RWPE2 (cell line): ENCODE data around the gene EXT2.

ENCODE experiments used
- ATAC-seq: fragments of 200-7000 bp; cut with Tn5 transposase; 3 replicates; pipeline ENCODE4 v1.9.1; 2021; ENCODE audit warnings: low read depth
- DNase-seq: peaks from one replicate; pipeline ENCODE4 v3.0.0-alpha.2; 2020; ENCODE audit warnings: low spot score
- H3K27ac ChIP-seq: fragments of 450-650 bp; 2 replicates; pipeline ENCODE4 v1.5.1; 2017; ENCODE audit warnings: mild to moderate bottlenecking; ENCODE audit not compliant: poor library complexity, severe bottlenecking
- H3K27me3 ChIP-seq: fragments of 250-450 bp; sonication (Bioruptor Pico); 2 replicates; pipeline ENCODE4 v1.5.1; 2021; ENCODE audit warnings: mild to moderate bottlenecking, moderate library complexity; ENCODE audit not compliant: insufficient read depth, poor library complexity, severe bottlenecking
- H3K36me3 ChIP-seq: fragments of 250-450 bp; sonication (Bioruptor Pico); 2 replicates; pipeline ENCODE4 v1.5.1; 2020; ENCODE audit warnings: low read depth, mild to moderate bottlenecking, moderate library complexity
- H3K4me1 ChIP-seq: fragments of 250-450 bp; sonication (Bioruptor Pico); 2 replicates; pipeline ENCODE4 v1.5.1; 2021; ENCODE audit warnings: mild to moderate bottlenecking, moderate library complexity; ENCODE audit not compliant: insufficient read depth, poor library complexity, severe bottlenecking
- H3K4me3 ChIP-seq: fragments of 250-450 bp; sonication (Bioruptor Pico); 2 replicates; pipeline ENCODE4 v1.5.1; 2021; ENCODE audit warnings: mild to moderate bottlenecking, moderate library complexity; ENCODE audit not compliant: severe bottlenecking
- H3K9me3 ChIP-seq: fragments of 250-450 bp; sonication (Bioruptor Pico); 2 replicates; pipeline ENCODE4 v1.5.1; 2021; ENCODE audit warnings: mild to moderate bottlenecking, moderate library complexity; ENCODE audit not compliant: severe bottlenecking
- TF ChIP-seq, protein P1 (sequence below): fragments of 450-650 bp; IDR thresholded peaks from one replicate; pipeline ENCODE4 v1.5.1; 2017; ENCODE audit warnings: mild to moderate bottlenecking, moderate library complexity; ENCODE audit not compliant: poor library complexity, severe bottlenecking

EXT2 gene

GRCh38 chr11:44176546-44177213 lies 81.2 kb downstream of the EXT2 start:
- no peak overlapping the region for H3K4me3 ChIP-seq
- no peaks in the 10 kb centered on the region for H3K4me1 ChIP-seq
- H3K27me3 ChIP-seq = no peaks in the 10 kb centered on the region
- no peaks in the 10 kb centered on the region for H3K9me3 ChIP-seq
- DNase-seq = no peak
- no peak for ATAC-seq
- H3K27ac ChIP-seq = no peak overlapping the region
- TF ChIP-seq, protein P1, sequence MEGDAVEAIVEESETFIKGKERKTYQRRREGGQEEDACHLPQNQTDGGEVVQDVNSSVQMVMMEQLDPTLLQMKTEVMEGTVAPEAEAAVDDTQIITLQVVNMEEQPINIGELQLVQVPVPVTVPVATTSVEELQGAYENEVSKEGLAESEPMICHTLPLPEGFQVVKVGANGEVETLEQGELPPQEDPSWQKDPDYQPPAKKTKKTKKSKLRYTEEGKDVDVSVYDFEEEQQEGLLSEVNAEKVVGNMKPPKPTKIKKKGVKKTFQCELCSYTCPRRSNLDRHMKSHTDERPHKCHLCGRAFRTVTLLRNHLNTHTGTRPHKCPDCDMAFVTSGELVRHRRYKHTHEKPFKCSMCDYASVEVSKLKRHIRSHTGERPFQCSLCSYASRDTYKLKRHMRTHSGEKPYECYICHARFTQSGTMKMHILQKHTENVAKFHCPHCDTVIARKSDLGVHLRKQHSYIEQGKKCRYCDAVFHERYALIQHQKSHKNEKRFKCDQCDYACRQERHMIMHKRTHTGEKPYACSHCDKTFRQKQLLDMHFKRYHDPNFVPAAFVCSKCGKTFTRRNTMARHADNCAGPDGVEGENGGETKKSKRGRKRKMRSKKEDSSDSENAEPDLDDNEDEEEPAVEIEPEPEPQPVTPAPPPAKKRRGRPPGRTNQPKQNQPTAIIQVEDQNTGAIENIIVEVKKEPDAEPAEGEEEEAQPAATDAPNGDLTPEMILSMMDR = no peak
- no peaks in the 10 kb centered on the region for H3K36me3 ChIP-seq

GRCh38 chr11:44177905-44178304 lies 82.4 kb downstream of the EXT2 start:
- no peaks in the 10 kb centered on the region for H3K36me3 ChIP-seq
- DNase-seq (no peak), ATAC-seq (no peak)
- no peaks in the 10 kb centered on the region for H3K27me3 ChIP-seq
- no peaks in the 10 kb centered on the region for H3K4me1 ChIP-seq
- no peak overlapping the region for H3K27ac ChIP-seq
- TF ChIP-seq, protein P1 = no peak
- H3K9me3 ChIP-seq = no peaks in the 10 kb centered on the region
- H3K4me3 ChIP-seq = no peak overlapping the region

DNA sequence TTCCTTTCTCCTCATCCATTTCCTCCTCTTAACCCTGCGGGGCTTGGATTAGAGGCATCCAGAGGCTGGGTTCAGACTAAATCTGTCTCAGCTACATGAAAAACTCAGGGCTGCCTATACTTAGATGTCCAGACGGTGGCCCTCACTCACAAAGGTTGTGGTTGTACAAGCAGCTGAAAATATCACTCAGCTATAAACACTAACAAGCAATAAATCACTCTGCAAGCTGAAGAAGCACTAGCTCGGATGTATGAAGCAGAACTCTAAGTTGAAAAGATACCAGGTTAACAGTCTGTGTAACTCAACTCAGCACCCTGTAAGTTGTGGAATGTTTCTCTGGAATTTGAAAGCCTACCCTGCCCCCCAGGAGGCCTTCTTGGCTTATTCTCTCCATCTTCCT lies 82.9 kb downstream of the EXT2 start:
- TF ChIP-seq, protein P1 = no peak
- ATAC-seq (no peak), DNase-seq (no peak)
- Histone ChIP-seq H3K27me3 (no peaks in the 10 kb centered on the region), H3K27ac (no peak overlapping the region), H3K9me3 (no peaks in the 10 kb centered on the region), H3K36me3 (no peaks in the 10 kb centered on the region), H3K4me3 (no peak overlapping the region), H3K4me1 (no peaks in the 10 kb centered on the region)

DNA sequence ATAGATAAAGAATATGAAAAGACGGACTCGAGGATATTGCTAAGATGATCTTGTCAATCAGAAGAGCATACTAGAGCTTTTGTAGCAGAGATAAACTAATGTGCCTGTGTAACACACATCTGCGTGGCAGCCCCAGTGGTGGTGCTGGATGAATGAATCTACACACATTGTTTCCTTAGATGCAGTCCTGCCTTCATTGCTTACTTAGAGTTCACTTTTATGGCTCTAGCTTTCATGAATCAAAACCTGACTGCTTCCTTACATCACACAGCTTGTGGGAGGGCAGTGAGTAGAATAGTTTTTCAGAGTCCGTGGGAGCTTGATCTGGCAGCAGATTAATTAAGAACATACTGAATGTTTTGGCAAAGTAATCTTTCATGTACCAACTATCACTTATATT lies 83.7 kb downstream of the EXT2 start:
- Histone ChIP-seq H3K27ac (no peak overlapping the region), H3K9me3 (no peaks in the 10 kb centered on the region), H3K4me1 (no peaks in the 10 kb centered on the region), H3K36me3 (no peaks in the 10 kb centered on the region), H3K4me3 (no peak overlapping the region), H3K27me3 (no peaks in the 10 kb centered on the region)
- ATAC-seq (no peak), DNase-seq (no peak)
- TF ChIP-seq, protein P1 = no peak

- Histone ChIP-seq H3K36me3 (no peaks in the 10 kb centered on the region), H3K9me3 (no peaks in the 10 kb centered on the region), H3K4me1 (no peaks in the 10 kb centered on the region), H3K4me3 (no peak overlapping the region), H3K27me3 (no peaks in the 10 kb centered on the region), H3K27ac (no peak overlapping the region)
- DNase-seq = no peak
- TF ChIP-seq, protein P1 = no peak
- ATAC-seq = no peak
Measured at GRCh38 chr11:44180107-44180506, 84.6 kb downstream of the EXT2 start.
